NCI-H82 treated with DMSO at 0.1 percent for 48 hours (cell line): Measurements from ENCODE around the gene CPED1.
A peak's percentile ranks its signal among the peaks of the same experiment; 100 is the strongest.
"Not testable (repeated sequence)": the region's sequence is repeated elsewhere in the genome, so short reads cannot be mapped to it uniquely, and the experiment has no call there.

Source experiments
- DNase-seq: peaks from one replicate; lab custom pipeline; 2025; ENCODE audit not compliant: unreplicated experiment; lab: John Stamatoyannopoulos, UW

CPED1 gene

DNA sequence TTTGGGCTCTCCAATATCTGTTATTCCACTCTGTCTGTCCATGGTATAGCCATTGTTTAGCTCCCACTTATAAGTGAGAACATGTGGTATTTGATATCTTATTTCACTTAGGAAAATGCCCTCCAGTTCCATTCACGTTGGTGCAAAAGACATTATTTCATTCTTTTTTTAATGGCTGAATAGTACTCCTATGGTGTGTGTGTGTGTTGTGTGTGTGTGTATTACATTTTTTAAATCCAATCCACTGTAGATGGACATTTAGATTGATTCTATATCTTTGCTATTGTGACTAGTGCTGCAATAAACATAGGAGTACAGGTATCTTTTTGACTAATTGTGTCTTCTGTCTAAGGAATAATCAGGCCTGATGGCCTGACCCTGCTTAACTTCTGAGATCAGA lies 7.4 kb upstream of the CPED1 start:
- no peak for DNase-seq

GRCh38 chr7:120981888-120982615 lies 6.5 kb upstream of the CPED1 start:
- DNase-seq = no peak

DNA sequence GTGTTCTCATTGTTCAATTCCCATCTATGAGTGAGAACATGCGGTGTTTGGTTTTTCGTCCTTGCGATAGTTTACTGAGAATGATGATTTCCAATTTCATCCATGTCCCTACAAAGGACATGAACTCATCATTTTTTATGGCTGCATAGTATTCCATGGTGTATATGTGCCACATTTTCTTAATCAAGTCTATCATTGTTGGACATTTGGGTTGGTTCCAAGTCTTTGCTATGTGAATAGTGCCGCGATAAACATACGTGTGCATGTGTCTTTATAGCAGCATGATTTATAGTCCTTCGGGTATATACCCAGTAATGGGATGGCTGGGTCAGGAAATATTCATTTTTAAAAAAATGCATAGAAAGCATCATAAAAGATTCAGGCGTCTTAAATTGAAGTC lies 4.9 kb upstream of the CPED1 start:
- DNase-seq = not testable (repeated sequence)

GRCh38 chr7:120984406-120984805 lies 4.1 kb upstream of the CPED1 start:
- no peak for DNase-seq

DNA sequence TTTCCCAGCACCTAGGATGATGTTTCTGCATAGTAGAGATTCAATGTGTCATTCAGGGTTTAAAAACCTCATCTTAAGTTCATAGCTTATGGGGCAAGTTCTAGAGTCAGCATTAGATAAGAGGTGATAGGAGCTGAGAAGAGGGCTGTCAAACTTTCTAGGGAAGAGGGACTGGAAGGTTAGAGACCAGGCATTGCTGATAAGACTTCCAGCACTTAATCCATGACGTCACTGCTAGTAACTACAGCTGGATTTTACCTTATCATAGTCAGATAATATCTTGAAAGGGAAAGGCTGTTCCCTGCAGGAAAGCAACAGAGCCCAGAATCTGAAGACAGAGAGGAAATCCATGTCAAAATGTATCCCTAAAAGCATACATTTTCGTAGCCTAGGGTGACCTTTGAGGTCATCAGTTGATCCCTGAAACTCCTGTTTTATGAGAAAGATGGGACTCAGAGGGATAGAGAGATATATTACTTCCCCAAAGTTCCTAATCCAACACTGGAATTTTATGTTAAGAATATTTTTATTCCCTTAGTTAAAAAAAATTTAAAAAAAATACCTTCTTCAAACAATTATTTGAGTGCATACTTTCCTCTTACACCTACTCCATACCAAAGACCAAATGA lies 3.3 kb upstream of the CPED1 start:
- DNase-seq = no peak

GRCh38 chr7:120985839-120986238 lies 2.7 kb upstream of the CPED1 start:
- DNase-seq = no peak

DNA sequence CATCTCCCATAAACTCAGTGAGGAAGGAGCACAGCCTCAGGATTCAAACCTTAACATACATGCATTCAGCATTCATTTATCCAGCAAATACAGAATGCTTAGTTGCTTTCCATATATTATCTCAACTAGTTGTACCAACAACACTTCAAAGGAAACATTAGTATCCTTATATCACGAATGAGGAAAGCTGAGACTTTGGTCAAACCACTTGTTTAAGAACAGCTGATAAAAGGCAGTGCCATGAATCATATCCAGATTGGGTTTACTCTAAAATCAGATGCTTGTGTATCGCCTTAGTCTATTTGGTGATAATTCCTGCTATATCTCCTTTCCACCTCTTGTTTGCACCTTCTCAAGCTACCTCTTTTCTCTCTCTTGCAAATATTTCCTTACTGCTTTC lies 1.9 kb upstream of the CPED1 start:
- no peak for DNase-seq

DNA sequence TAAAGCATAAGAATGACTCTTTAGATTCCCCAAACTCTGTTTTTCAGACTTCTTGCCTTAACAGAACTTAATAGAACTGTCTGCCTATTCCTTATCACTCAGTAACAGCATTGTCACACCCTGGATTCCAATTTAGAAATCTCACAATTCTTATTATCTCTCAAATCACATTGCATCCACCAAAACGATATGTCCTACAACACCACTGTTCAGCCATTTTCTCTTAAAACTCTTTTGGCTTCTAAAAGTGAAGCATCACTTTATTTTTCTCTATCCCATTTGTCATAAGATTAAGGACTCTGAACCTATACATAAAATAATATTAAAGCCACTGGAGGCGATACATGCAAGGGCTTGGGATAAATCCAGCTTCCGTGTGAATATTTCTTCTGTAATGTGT lies 1.2 kb upstream of the CPED1 start:
- no peak for DNase-seq

DNA sequence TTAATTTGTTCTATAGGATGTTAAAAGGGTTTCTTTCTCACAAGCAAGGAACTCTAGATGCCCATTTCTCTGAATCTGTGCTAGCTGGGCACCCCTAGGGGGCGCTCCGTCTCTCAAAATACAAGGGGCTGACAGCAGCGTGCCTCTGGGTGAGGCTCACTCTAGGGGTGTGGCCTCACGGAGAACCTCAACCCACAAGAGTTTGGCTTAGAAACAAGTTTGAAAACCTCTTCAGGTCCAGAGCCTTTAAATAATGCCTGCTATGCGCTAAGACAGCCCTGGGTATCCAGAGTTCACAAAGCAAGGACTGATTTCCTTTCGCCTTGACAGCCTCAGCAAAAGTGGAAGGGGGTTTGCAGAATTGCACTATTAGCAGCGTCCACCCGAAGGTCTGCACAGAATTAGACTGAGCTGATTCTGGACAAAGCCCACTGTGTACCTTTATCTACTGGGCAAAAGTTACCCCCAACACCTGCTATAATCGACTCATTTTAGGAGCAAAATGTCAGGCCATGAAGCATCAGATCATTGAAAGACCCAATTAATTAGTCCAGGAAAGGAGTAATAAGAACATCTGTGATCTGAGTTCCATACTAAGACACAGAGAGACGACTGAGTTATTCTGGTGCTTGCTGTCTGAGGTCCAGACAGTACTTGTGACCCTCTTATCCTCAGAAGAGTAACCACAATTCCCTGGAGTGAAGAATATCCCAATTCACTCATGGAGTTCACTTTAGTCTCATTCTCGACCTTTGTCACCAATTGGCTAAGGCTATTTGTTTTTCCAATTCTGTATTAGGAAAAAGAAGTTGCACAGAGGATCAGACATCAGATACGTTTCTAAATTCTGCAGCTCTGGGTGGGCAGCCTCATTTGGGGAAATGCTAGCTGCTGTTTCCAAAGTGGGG lies 574 bp upstream of the CPED1 start:
- DNase-seq = peak; percentile 68

DNA sequence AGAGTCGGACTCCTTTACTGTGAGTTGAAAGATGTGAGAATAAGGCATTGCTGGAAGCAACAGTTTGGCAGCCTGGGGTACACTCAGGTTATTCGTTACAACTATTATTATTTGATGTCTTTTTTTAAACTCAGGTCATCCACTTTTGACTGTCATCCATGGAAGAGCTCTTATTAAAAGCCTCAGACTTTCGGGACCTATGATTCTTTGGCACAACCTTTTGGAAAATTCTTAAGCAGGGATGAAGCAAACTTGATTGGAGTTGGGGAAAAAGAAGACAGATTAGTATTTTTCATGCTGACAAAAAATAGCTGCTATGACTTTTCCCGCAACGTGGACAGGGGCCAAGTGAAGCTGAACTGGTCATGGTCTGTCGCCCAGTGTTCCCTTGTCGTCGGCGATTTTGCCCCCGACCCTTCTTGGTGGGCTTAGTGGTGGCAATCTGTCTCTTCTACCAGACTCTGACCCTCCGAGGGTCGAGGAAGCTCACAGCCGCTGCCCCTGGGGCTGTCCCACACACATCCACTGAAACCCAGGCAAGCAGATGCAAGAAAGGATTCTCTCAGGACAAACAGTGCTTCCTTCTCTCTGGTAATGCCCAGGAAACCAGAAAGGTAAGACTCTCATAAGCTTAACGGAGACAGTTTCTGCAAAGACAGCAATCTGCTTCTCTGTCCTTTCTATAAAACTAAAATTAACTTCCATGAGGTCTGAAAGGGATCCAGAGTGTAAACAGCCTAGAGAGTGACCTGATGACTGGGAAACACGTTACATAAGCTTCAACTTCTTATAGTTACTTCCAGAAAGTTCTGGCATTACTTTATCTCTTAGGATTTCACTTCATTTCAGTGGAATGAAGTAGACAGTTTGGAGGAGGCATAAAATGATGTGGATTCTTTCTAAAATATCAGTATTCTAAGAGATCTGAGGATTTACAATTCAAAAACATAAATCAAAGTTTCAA lies 1.0 kb downstream of the CPED1 start:
- no peak for DNase-seq

DNA sequence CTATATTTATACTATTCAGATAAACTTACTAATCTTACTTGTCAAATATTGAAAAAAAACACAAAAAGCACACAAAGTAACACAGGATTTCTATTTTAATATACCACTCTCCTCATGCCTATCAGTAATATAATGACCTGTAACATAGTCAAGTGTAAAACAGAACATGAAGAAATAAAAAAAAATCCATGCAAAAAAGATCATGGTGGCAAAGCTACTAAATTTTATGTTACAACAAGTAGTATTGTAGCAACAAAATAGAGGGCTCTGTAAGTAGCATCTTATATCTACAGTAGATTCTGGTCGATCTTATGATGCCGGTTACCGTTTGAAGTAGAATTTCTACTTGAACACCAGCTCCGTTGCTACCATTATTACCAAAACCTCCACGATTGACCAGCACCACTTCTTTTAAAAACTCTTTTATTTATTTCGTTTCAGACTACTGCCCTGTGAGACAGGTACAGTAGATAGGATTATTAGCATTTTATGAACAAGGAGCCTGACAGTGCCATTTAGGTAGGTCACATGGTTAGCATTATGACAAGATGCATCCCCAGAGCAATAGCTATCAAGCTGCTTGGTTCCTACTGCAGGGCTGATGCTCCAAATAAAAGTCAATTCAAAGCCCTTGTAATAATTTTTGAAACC lies 2.1 kb downstream of the CPED1 start:
- no peak for DNase-seq

DNA sequence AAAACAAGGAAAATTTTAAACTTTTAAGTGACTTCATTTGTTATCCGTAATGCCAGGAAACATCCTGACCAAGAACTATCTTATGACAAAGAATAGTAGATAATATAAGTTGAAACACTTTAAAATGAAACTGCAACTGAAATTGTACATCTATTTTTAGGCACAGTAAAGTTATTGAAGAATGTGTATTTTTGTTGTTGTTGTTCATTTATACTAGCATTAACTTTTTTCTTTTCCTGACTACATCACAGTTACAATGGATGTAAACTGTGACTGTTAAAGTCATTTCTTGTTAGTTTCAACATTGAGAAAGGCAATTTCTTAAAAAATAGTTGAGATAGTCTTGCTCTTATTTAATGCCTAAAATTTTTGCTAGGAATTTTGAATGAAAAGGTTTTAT lies 2.6 kb downstream of the CPED1 start:
- no peak for DNase-seq

GRCh38 chr7:120991581-120991980 lies 3.1 kb downstream of the CPED1 start:
- DNase-seq = no peak

DNA sequence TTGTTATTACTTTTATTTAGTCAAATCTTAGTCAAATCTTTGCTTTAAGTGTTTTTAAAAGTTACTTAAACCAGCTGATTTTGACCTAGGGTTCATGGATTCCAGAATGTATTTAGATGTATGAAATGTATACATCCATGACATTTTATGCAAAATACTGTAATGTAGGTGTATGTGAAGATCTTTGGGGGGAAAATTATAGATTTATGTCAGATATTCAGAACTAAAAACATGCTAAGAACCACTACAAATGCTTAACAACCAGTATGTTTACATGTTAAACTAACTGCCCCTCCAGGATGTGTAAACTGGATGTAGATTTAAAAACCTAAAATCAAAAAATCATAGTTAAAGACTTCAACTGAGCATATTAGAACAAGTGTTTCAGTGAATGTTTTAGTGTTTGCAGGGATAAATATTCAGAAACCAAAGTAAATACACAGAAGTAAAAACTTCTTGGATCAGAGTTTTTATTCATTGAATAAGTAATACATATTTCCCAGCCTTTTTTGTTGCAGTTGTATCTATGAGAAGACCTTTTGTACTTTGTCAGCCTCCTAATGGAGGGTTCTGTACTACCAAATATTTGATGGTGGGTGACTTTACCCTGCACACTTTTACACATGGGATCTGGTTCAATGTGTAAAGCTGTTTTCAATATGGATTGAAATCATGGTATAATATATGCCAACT lies 3.9 kb downstream of the CPED1 start:
- DNase-seq = no peak

GRCh38 chr7:120992965-120993494 lies 4.5 kb downstream of the CPED1 start:
- DNase-seq = no peak

DNA sequence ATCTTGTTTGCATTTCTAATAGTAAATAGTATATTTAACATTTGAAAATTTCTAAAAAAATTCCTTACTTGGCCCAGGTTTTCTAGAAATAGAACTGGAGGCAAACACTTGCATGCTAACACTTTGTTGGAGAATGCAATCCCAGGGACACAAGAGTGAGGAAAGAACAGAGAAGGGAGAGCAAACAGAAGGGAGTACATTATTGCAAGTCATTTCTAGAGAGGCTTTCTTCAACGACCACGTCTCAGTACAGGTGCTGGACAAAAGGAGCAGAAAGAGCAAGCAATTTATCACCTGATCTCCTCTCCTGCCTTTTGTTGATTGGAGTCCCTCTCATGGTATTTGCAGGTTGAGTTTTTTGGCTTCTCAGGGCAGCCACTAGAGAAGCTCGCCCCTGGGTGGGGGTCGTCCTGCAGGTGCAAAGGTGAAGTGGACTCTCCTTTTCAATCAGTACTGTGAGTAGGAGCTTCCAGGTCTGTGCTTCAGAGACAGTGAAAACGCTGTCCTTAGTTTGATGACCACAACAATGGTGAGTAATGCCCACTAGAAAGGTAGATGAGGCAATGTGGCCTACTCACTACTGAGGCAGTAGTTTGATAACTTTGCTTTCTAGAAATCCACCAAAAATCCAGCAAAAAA lies 5.2 kb downstream of the CPED1 start:
- no peak for DNase-seq

DNA sequence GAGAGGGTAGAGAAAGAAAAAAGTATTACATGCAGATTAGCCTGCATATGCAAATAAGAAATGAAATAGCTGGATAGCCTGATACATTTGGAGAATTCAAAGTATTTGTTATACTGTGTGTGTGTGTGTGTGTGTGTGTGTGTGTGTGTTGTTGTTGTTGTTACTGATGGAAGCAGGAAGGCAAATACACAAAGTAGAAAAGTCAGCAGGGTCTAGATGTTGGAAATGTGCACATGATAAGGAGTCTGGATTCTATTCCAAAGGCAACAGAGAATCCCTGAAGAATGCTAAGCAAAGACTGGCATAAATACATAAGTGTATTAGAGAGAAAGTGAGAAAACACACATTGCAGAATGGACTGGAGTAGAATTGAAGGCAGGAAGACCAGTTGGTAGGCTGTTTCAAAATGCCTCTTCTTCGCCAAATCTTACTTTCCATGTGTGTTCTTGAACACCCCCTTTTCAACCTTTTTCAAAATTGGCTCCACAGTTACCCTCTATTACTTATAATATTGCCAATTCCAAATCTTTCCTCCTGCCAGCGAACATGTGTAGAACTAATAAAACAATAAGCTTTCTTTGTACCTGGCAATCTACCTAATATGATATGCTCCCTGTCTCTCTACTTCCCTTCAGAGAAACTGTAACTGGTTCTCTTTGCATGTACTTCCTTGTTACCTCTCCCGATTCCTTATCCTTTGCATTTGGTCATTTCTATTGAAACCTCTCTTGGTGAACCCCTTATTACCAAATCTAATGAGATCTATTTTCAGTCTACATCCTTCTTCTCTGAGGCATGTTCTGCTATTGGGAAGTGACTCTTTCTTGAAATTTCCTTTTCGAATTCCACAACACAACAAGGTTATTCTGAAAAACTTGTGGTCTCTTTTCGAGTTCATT lies 6.2 kb downstream of the CPED1 start:
- DNase-seq = no peak

- no peak for DNase-seq
These were observed 7.1 kb downstream of the CPED1 start for GRCh38 chr7:120995654-120996053.
